Stimulated activated CD8-positive, alpha-beta memory T cell treated with anti-CD3 and anti-CD28 coated beads, Interleukin-7, amount 100 ng/mL, for 48 hours (primary cell): ENCODE measurements around the gene ATP9B.
"Not testable (repeated sequence)": the region's sequence is repeated elsewhere in the genome, so short reads cannot be mapped to it uniquely, and the experiment has no call there.

ENCODE experiments used
- DNase-seq, 2 donors: peaks; one replicate each; pipeline ENCODE4 v3.0.0-alpha.2; 2020; ENCODE audit warnings: low read depth in 1 of 2; ENCODE audit errors: extremely low read depth in 1 of 2

ATP9B gene

GRCh38 chr18:79275461-79275860, 206.3 kb downstream of the ATP9B start:
- DNase-seq, result no peak

GRCh38 chr18:79275992-79276391, 206.8 kb downstream of the ATP9B start:
- no peak for DNase-seq

GRCh38 chr18:79278896-79279295, 209.7 kb downstream of the ATP9B start:
- no peak for DNase-seq

GRCh38 chr18:79283131-79283810, 214.1 kb downstream of the ATP9B start:
- DNase-seq, result no peak

- no peak for DNase-seq
Observed at GRCh38 chr18:79283929-79284328, 214.7 kb downstream of the ATP9B start.

- DNase-seq, result not testable (repeated sequence)
Observed at GRCh38 chr18:79285191-79285590, 216.0 kb downstream of the ATP9B start.

- DNase-seq, result not testable (repeated sequence)
Observed at GRCh38 chr18:79290409-79290808, 221.2 kb downstream of the ATP9B start.

- no peak for DNase-seq
Observed at GRCh38 chr18:79290876-79291275, 221.7 kb downstream of the ATP9B start.

GRCh38 chr18:79294235-79294634, 225.0 kb downstream of the ATP9B start:
- DNase-seq, result no peak

GRCh38 chr18:79299272-79299671, 230.1 kb downstream of the ATP9B start:
- DNase-seq, result no peak

- DNase-seq, result no peak
Observed at GRCh38 chr18:79299711-79300110, 230.5 kb downstream of the ATP9B start.

- DNase-seq, result no peak
Observed at GRCh38 chr18:79300413-79300812, 231.2 kb downstream of the ATP9B start.

GRCh38 chr18:79302120-79302519, 232.9 kb downstream of the ATP9B start:
- DNase-seq, result no peak

- DNase-seq, result no peak
Observed at GRCh38 chr18:79305911-79306310, 236.7 kb downstream of the ATP9B start.

GRCh38 chr18:79309614-79310358, 240.6 kb downstream of the ATP9B start:
- no peak for DNase-seq

GRCh38 chr18:79314838-79315388, 245.7 kb downstream of the ATP9B start:
- DNase-seq, result no peak

GRCh38 chr18:79315596-79315995, 246.4 kb downstream of the ATP9B start:
- DNase-seq, result no peak

- no peak for DNase-seq
Observed at GRCh38 chr18:79317703-79318102, 248.5 kb downstream of the ATP9B start.

GRCh38 chr18:79318142-79318673, 249.0 kb downstream of the ATP9B start:
- no peak for DNase-seq

GRCh38 chr18:79320216-79320850, 251.1 kb downstream of the ATP9B start:
- no peak for DNase-seq

- DNase-seq, result no peak
Observed at GRCh38 chr18:79321625-79322405, 252.6 kb downstream of the ATP9B start.
